Karpas-422 (cell line): ENCODE measurements around the gene PPA2. TPM values are rescaled to one million over a fixed set of nuclear protein-coding genes. Genes with fewer than 3 reads are reported as not detected.

ENCODE experiments used
- DNase-seq: peaks from one replicate; pipeline ENCODE4 v3.0.0-alpha.2; 2015
- H2AFZ ChIP-seq: fragments of 200-600 bp; sonication (generic); 2 replicates; pipeline ENCODE4 v1.6.1; 2014; ENCODE audit warnings: antibody characterized with exemption, low read length, mixed read lengths
- H3K27ac ChIP-seq: fragments of 200-600 bp; sonication (generic); 2 replicates; pipeline ENCODE4 v1.5.1; 2014; ENCODE audit warnings: mild to moderate bottlenecking, low read length, moderate library complexity
- H3K27me3 ChIP-seq: fragments of 200-600 bp; sonication (generic); 2 replicates; pipeline ENCODE4 v1.6.1; 2014; ENCODE audit warnings: low read length, mixed read lengths
- H3K36me3 ChIP-seq: fragments of 200-600 bp; sonication (generic); 2 replicates; pipeline ENCODE4 v1.6.1; 2014; ENCODE audit warnings: low read length, mixed read lengths; ENCODE audit not compliant: insufficient read depth
- H3K4me1 ChIP-seq: fragments of 200-600 bp; sonication (generic); 2 replicates; pipeline ENCODE4 v1.6.1; 2014; ENCODE audit warnings: mild to moderate bottlenecking, low read length, mixed read lengths
- H3K4me2 ChIP-seq: fragments of 200-600 bp; sonication (generic); 2 replicates; pipeline ENCODE4 v1.6.1; 2014; ENCODE audit warnings: low read length, low read depth, mild to moderate bottlenecking; ENCODE audit not compliant: poor library complexity, severe bottlenecking
- H3K4me3 ChIP-seq: fragments of 200-600 bp; sonication (generic); 2 replicates; pipeline ENCODE4 v1.5.1; 2014; ENCODE audit warnings: mild to moderate bottlenecking, antibody characterized with exemption, low read length, mixed read lengths
- H3K79me2 ChIP-seq: fragments of 200-600 bp; sonication (generic); 2 replicates; pipeline ENCODE4 v1.6.1; 2014; ENCODE audit warnings: mild to moderate bottlenecking, low read length, mixed read lengths
- H3K9ac ChIP-seq: fragments of 200-600 bp; sonication (generic); 2 replicates; pipeline ENCODE4 v1.6.0; 2014; ENCODE audit warnings: low read length
- H3K9me2 ChIP-seq: fragments of 200-600 bp; sonication (generic), shearing (Covaris generic); replicated peaks from 2 replicates; pipeline ENCODE4 v1.6.0; 2014; ENCODE audit warnings: mild to moderate bottlenecking, low read length, moderate library complexity; ENCODE audit not compliant: insufficient read depth
- H3K9me3 ChIP-seq: fragments of 300-700, 200-600 bp; sonication (generic); 2 replicates; pipeline ENCODE4 v1.6.1; 2014; ENCODE audit warnings: low read length, mixed read lengths
- H4K20me1 ChIP-seq: fragments of 200-600 bp; sonication (generic); 2 replicates; pipeline ENCODE4 v1.6.1; 2014; ENCODE audit warnings: mild to moderate bottlenecking, antibody characterized with exemption, low read length, low read depth; ENCODE audit not compliant: insufficient read depth
- total RNA-seq: library from RNA; depleted of rRNA; stranded (reverse); fragments of >200 nt; shearing (Covaris generic); gene quantifications from 2 replicates; pipeline ENCODE4 v1.2.3, GENCODE V29; 2014; ENCODE audit warnings: low replicate concordance

PPA2 gene
- total RNA-seq, 1 experiment from 2014 or later = 176 TPM

DNA sequence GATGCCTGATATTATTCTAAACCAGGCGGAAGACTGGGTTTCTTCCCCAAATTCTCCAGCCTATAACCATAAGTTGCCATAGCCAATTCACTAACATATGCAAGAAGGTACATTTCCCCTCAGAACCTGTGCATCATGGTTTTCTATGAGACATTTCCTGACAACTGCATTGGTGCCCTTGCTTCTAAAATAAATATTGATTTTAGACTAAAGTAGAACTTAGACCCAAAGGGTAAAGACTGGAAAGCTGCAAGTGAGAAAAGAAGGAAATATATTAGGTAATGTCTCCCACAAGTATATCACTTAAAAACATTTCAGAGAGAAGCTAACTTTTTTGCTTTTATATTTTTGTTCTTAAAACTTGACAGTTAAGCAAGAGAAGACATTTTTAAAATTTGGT is 125.1 kb downstream of the PPA2 start:
- no peak overlapping the region for H3K27ac ChIP-seq
- H3K9me3 ChIP-seq = no peaks in the 10 kb centered on the region
- no peak overlapping the region for H3K4me2 ChIP-seq
- H3K4me3 ChIP-seq = no peak overlapping the region
- no peak for DNase-seq
- no peaks in the 10 kb centered on the region for H3K27me3 ChIP-seq
- H3K9ac ChIP-seq = no peak overlapping the region
- H3K36me3 ChIP-seq = no peaks in the 10 kb centered on the region
- H4K20me1 ChIP-seq = no peaks in the 10 kb centered on the region
- H3K9me2 ChIP-seq = no peaks in the 10 kb centered on the region
- H3K79me2 ChIP-seq = no peaks in the 10 kb centered on the region
- no peaks in the 10 kb centered on the region for H3K4me1 ChIP-seq
- no peak overlapping the region for H2AFZ ChIP-seq

DNA sequence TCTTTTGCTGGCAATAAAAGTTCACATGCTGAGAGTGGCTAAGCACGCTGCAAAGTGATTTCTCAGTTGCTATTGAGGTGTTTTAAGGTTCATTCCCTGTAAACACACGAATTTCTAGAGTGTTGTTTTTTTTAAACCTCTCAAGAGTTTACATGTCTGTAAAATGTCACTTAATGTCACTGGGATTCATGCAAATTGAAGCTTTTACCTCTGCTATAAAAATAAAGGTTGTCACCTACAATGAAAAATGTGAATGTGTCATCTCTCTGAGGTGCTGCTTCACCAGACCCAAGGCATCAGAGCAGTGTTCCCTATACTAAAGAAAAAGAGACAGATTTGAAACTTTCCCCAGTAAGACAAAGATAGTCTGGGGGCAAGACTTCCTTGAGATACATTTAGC is 127.0 kb downstream of the PPA2 start:
- H3K36me3 ChIP-seq = no peaks in the 10 kb centered on the region
- no peak overlapping the region for H3K27ac ChIP-seq
- H2AFZ ChIP-seq = no peak overlapping the region
- H3K4me2 ChIP-seq = no peak overlapping the region
- DNase-seq = no peak
- no peaks in the 10 kb centered on the region for H3K9me3 ChIP-seq
- H3K4me1 ChIP-seq = no peaks in the 10 kb centered on the region
- no peaks in the 10 kb centered on the region for H4K20me1 ChIP-seq
- no peaks in the 10 kb centered on the region for H3K27me3 ChIP-seq
- H3K4me3 ChIP-seq = no peak overlapping the region
- H3K9ac ChIP-seq = no peak overlapping the region
- no peaks in the 10 kb centered on the region for H3K9me2 ChIP-seq
- H3K79me2 ChIP-seq = no peaks in the 10 kb centered on the region

DNA sequence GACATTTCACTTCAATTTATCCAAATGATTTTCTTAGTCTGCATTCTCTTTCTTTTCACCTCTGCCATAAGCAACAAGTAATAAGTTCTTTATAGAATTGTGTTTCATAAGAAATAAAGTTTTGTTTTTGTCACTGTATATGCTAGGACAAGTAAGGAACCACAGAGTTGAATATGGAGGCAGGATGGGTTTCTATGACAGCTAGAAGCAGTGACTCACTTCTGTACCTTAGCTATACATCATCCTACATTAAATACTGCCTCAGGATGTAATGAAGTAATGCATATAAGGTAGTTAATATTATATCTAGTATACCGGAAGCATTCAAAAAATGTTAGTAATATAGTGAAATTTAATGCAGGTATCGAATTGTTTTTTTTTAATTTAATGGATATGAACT is 128.0 kb downstream of the PPA2 start:
- Histone ChIP-seq H3K79me2 (no peaks in the 10 kb centered on the region), H3K36me3 (no peaks in the 10 kb centered on the region), H4K20me1 (no peaks in the 10 kb centered on the region), H3K9me2 (no peaks in the 10 kb centered on the region), H3K27ac (no peak overlapping the region), H3K4me1 (no peaks in the 10 kb centered on the region), H3K4me3 (no peak overlapping the region), H3K9ac (no peak overlapping the region), H2AFZ (no peak overlapping the region), H3K9me3 (no peaks in the 10 kb centered on the region), H3K27me3 (no peaks in the 10 kb centered on the region), H3K4me2 (no peak overlapping the region)
- no peak for DNase-seq

DNA sequence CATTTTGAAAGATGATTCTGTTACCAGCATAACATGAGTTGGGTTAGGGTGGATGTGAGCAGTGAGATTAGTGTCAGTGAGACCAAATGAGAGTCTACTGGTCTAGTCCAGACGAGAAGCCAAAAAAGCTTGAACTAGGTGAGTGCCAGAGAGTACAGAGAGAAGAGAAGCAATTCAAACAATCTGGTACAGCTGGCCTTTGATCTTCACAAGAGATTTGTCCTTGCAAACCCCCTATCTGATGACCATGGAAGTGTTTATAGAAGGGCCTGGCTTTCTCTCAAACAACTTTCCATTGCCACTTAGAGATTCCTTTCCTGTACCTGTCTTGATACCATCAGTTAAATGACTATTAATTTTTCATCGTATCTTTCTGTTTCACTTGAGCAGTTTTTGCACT is 128.5 kb downstream of the PPA2 start:
- DNase-seq = no peak
- H4K20me1 ChIP-seq = no peaks in the 10 kb centered on the region
- H3K27me3 ChIP-seq = no peaks in the 10 kb centered on the region
- no peak overlapping the region for H3K9ac ChIP-seq
- H3K9me2 ChIP-seq = no peaks in the 10 kb centered on the region
- no peak overlapping the region for H3K4me2 ChIP-seq
- H3K9me3 ChIP-seq = no peaks in the 10 kb centered on the region
- no peak overlapping the region for H3K4me3 ChIP-seq
- no peaks in the 10 kb centered on the region for H3K36me3 ChIP-seq
- H3K4me1 ChIP-seq = no peaks in the 10 kb centered on the region
- H2AFZ ChIP-seq = no peak overlapping the region
- H3K79me2 ChIP-seq = no peaks in the 10 kb centered on the region
- H3K27ac ChIP-seq = no peak overlapping the region

DNA sequence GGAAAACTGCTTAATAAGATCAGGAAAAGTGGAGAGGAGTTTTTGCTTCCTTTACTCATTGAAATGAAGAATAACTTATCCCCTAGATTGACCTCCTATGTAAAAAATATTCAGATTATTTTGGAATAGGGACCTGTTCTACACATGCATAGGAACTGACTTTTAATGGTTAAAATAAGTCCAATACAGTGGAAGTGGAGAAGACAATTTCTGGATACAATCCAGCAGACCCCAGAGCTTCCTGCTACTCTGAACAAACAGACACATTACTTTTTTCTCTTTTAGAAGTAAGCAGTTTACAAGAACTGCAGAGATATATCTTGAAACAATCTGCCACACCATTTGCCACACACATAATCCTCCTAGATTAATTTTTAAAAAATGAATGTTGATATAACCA is 129.7 kb downstream of the PPA2 start:
- Histone ChIP-seq H3K4me1 (no peaks in the 10 kb centered on the region), H3K27me3 (no peaks in the 10 kb centered on the region), H4K20me1 (no peaks in the 10 kb centered on the region), H3K27ac (no peak overlapping the region), H3K9me3 (no peaks in the 10 kb centered on the region), H3K79me2 (no peaks in the 10 kb centered on the region), H3K9me2 (no peaks in the 10 kb centered on the region), H3K4me2 (no peak overlapping the region), H3K4me3 (no peak overlapping the region), H2AFZ (no peak overlapping the region), H3K36me3 (no peaks in the 10 kb centered on the region), H3K9ac (no peak overlapping the region)
- DNase-seq = no peak

DNA sequence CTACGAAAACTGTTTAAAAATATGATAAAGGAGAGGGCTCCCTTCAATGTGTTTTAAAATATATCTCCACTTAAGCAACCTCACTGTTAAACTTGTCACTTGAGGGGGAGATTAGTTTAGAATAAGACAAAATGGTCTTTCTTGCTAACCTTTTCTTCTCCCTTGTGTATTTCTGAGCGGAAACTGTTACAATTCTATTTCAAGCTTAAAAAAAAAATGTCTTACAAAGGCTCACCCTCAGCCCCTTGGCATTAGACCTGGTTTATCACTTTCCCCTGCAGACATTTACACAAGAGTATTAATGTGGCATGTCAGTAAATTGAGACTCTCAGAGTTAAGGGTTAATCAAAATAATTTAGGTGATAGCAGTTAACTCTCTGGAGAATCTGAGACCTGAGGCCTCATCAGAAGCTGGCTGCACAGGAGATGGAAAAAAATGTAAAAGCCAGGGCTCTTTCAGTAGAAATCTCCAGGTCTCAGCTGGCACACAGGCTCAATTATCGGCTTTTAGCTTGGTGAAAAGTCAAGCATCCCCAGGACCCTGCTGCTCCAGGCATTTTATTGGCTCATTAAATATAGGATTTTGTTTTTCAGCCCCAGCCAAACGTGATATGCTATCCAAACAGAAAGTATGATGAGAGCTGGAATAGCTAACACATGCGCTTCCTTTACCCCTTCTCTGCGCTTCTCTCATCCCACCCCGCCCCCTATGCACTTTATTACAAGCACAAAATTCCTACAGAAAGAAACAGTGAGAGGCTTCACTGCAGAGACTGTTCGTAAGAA is 130.5 kb downstream of the PPA2 start:
- Histone ChIP-seq H3K27me3 (no peaks in the 10 kb centered on the region), H3K4me1 (no peaks in the 10 kb centered on the region), H4K20me1 (no peaks in the 10 kb centered on the region), H3K9me3 (no peaks in the 10 kb centered on the region), H3K4me2 (no peak overlapping the region), H3K27ac (no peak overlapping the region), H3K9me2 (no peaks in the 10 kb centered on the region), H2AFZ (no peak overlapping the region), H3K36me3 (no peaks in the 10 kb centered on the region), H3K9ac (no peak overlapping the region), H3K4me3 (no peak overlapping the region), H3K79me2 (no peaks in the 10 kb centered on the region)
- no peak for DNase-seq

DNA sequence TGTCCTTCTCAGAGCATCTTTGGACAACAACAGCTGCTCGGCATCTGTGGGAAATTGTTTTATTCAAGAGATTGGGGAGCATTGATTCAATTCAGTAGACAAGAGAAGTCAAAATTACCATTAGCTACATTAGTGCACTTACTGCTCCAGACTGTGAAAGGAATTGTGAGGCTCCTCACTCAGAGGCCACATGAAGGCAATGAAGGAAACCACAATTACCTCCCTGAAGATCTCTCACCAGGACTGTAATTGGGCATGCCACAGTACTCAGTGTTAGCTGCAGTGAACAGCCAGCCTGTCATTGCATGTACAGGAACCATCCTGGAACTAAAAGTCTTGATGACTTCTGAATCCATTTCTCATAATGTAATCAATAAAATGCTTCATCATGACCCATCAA is 144.8 kb downstream of the PPA2 start:
- Histone ChIP-seq H3K9ac (no peak overlapping the region), H3K79me2 (no peaks in the 10 kb centered on the region), H3K4me2 (no peak overlapping the region), H3K27me3 (no peaks in the 10 kb centered on the region), H3K4me3 (no peak overlapping the region), H3K9me3 (no peaks in the 10 kb centered on the region), H3K9me2 (no peaks in the 10 kb centered on the region), H3K36me3 (no peaks in the 10 kb centered on the region), H3K27ac (no peak overlapping the region), H2AFZ (no peak overlapping the region), H4K20me1 (no peaks in the 10 kb centered on the region), H3K4me1 (no peaks in the 10 kb centered on the region)
- no peak for DNase-seq

DNA sequence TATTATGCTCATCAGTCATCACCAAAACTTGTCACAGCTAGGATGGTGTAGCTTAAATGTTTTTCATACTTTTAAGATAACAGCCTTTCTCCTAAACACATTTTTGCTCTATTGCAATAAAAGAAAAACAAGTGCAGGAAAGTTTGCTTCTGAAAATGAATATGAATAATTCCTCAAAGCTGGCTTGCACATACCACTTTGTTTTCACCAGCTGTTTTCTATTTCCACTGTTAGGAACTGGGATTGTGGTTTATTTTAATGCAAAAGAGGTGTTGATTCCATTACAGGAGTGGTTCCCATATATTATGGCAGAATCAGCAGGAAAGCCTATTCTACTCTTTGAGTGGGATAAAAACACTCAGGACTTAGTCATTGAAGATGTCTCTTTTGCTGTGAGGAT is 145.9 kb downstream of the PPA2 start:
- H3K4me2 ChIP-seq = no peak overlapping the region
- H4K20me1 ChIP-seq = no peaks in the 10 kb centered on the region
- H3K4me3 ChIP-seq = no peak overlapping the region
- H2AFZ ChIP-seq = no peak overlapping the region
- no peaks in the 10 kb centered on the region for H3K4me1 ChIP-seq
- H3K9me3 ChIP-seq = no peaks in the 10 kb centered on the region
- no peaks in the 10 kb centered on the region for H3K36me3 ChIP-seq
- no peaks in the 10 kb centered on the region for H3K9me2 ChIP-seq
- H3K9ac ChIP-seq = no peak overlapping the region
- H3K27ac ChIP-seq = no peak overlapping the region
- no peaks in the 10 kb centered on the region for H3K27me3 ChIP-seq
- H3K79me2 ChIP-seq = no peaks in the 10 kb centered on the region
- DNase-seq = no peak
